HK-2 (cell line): ENCODE results near the gene PFKFB3.
A peak's percentile ranks its signal among the peaks of the same experiment; 100 is the strongest.

Experiments used
- DNase-seq: peaks from one replicate; pipeline ENCODE4 v3.0.0-alpha.2; 2018; ENCODE audit not compliant: unreplicated experiment

PFKFB3 gene

GRCh38 chr10:6220418-6221191, 17.9 kb downstream of the PFKFB3 start:
- DNase-seq: no peak

DNA sequence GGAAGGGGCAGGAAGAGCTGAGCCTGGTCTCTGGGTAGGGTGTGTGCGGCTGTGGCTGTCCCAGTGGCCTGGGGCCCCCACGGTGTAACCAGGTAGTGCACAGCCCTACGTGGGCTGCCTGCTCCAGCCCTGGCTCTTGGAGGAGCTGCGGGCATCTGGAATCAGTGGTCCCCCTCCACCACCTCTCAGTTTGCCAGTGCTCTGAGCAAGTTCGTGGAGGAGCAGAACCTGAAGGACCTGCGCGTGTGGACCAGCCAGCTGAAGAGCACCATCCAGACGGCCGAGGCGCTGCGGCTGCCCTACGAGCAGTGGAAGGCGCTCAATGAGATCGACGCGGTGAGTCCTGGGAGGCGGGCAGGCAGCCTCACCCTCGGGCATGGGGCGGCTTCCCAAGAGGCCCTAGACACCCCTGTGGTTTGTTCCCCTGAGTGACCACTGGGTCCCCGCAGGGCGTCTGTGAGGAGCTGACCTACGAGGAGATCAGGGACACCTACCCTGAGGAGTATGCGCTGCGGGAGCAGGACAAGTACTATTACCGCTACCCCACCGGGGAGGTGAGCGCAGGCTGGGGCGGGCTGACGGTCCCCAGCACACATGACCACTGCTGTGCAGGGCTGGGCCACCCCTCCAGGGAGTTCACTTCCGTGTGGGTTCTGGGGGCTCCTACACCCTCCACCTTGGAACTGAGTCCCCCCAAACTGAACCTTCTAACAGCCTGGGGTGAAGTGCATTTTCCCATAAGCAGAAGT, 18.6 kb downstream of the PFKFB3 start:
- DNase-seq: no peak

GRCh38 chr10:6221971-6222751, 19.4 kb downstream of the PFKFB3 start:
- DNase-seq: peak; percentile 64

DNA sequence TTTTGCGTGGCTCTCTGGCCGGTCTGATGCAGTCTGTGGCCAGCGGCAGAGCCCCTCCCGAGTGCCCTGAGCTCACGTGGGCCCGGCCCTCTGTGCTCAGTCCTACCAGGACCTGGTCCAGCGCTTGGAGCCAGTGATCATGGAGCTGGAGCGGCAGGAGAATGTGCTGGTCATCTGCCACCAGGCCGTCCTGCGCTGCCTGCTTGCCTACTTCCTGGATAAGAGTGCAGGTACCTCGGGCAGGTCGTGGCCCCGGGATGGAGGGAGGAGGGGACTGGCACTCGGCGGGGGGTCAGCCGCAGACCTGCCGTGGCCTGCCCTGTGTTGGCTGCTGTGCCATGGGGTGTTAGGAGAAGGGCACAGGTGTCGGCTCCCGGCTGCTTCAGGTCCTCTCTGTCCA, 20.0 kb downstream of the PFKFB3 start:
- DNase-seq: no peak

DNA sequence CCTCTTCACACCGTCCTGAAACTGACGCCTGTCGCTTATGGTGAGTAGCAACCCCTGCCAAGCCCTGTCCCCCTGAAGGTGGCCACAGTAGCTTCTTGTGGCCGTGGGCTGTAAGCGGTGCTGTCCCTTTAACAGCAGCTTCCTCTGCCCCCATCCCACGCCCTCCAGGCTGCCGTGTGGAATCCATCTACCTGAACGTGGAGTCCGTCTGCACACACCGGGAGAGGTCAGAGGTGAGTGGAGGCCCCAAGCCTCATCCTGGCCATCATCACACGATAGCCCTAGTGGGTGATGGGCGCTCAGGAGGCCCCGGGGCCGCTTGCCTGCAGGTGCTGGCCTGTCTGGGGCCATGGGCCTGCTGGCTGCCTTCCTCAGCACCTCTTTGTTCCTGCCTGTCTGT, 21.2 kb downstream of the PFKFB3 start:
- DNase-seq: no peak

GRCh38 chr10:6224781-6225180, 22.0 kb downstream of the PFKFB3 start:
- DNase-seq: no peak

GRCh38 chr10:6225263-6225814, 22.6 kb downstream of the PFKFB3 start:
- no peak for DNase-seq

DNA sequence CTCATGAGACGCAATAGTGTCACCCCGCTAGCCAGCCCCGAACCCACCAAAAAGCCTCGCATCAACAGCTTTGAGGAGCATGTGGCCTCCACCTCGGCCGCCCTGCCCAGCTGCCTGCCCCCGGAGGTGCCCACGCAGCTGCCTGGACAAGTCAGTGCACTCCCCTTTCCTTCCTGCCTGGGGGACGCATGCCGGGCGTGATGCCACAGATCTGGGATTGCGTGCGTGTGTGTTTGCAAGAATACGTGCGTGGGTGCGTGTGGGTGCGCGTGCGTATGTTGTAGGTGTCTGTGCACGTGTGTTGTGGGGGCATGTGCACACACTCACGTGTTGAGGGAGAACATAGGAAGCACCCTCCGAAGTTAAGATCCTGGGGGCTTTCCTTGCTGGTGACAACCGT, 23.5 kb downstream of the PFKFB3 start:
- DNase-seq: no peak

DNA sequence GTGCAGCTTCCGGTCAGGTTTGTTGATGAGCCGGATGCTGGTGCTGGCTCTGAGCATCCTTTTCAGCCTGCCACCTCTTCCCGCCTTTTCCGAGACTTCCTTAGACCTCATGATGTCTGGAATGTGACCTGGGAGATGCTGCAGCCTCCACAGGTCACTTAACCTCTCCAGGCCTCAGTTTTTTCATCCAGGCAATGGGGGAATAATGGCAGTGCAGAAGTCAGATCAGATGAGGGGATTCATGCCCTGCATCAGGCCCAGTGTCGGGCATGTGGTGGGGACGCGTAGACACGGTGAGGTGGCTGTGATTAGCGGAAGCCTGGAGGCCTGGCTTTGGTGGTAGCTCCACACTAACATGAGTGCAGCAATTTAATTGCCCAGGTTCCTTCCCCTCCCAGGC, 24.6 kb downstream of the PFKFB3 start:
- DNase-seq: no peak

- DNase-seq: no peak
Observed at GRCh38 chr10:6228010-6228511, 25.3 kb downstream of the PFKFB3 start.

GRCh38 chr10:6228647-6229046, 25.9 kb downstream of the PFKFB3 start:
- no peak for DNase-seq

- DNase-seq: no peak
Observed at GRCh38 chr10:6229290-6229689, 26.6 kb downstream of the PFKFB3 start.

DNA sequence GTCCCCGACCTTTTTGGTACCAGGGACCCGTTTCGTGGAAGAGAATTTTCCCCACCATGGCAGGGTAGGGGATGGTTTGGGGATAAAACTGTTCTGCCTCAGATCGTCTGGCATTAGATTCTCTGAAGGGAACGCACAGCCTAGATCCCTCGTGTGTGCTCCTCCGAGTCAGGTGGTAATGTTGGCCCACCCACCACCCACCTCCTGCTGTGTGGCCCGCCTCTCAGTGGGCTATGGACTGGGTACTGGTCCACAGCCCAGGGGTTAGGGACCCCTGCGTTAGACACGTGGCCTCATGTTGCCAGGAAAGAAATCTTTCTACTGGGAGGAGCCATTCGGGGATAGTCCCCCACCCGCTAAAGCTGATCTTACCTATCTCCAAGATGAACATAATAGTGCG, 27.0 kb downstream of the PFKFB3 start:
- DNase-seq: no peak

DNA sequence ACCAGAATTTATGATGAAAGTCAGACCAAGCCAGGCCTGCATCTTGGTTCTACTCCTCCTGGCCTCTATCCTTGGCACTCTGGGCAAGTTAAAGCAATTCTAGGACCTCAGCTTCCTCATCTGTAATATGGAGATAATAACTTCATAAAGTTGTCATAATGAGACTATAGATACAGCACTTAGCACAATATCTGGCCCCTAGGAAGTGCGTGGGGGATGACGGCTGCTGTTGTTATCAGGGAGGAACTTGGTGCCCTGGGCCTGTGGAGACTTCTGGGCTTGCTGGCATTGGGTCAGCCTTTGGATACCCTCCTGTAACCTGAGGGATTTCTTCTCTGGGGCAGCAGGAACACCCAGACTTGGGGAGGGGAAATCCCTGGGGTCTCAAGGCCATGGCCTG, 27.6 kb downstream of the PFKFB3 start:
- DNase-seq: no peak

DNA sequence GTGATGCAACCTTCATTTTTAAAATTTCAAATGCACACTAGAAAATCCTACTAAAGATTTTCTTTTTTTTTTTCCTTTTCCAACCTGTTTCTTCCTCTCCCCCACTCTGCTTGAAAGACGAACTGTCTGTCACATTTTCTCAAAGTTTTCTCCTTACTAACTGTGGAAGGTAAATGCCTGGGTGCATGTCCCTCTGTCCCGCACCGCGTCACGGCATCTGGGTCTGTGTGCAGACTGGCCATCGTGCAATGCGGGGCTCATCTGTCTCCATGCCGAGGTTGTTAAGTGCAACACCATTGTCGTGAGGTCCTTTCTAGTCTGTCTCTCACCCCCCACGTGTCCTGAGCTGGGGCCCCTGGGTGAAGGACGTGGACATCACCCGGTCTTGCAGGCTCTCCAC, 28.4 kb downstream of the PFKFB3 start:
- DNase-seq: no peak

GRCh38 chr10:6231730-6232129, 29.0 kb downstream of the PFKFB3 start:
- DNase-seq: no peak

DNA sequence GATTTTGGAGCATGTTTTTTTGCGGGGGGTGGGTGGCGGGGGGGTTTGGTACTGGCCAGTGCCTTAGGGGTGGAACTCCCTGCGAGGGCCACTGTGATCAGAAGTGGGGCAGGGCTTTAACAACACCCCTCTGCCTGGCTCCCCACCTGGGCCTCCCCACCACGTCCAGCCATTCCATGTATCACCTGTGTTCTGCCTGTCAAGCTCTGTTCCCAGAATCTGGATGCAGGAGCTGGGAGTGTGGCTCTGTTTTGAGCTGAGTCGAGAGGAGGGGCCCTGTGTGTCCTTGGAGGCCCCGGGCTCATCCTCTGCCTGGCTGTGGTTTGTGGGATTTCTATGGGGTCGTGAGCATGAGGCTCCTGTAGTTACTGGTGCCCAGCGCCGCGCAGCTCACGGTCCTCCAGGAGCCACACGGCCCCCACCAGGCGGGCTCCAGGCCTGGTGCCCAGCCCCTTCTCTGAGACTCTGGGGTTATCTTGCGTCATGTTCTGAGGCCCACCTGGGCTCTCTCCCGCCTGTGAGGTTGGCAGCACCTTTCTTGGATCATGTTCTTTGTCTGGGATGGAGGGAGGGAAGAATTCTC, 29.6 kb downstream of the PFKFB3 start:
- no peak for DNase-seq

DNA sequence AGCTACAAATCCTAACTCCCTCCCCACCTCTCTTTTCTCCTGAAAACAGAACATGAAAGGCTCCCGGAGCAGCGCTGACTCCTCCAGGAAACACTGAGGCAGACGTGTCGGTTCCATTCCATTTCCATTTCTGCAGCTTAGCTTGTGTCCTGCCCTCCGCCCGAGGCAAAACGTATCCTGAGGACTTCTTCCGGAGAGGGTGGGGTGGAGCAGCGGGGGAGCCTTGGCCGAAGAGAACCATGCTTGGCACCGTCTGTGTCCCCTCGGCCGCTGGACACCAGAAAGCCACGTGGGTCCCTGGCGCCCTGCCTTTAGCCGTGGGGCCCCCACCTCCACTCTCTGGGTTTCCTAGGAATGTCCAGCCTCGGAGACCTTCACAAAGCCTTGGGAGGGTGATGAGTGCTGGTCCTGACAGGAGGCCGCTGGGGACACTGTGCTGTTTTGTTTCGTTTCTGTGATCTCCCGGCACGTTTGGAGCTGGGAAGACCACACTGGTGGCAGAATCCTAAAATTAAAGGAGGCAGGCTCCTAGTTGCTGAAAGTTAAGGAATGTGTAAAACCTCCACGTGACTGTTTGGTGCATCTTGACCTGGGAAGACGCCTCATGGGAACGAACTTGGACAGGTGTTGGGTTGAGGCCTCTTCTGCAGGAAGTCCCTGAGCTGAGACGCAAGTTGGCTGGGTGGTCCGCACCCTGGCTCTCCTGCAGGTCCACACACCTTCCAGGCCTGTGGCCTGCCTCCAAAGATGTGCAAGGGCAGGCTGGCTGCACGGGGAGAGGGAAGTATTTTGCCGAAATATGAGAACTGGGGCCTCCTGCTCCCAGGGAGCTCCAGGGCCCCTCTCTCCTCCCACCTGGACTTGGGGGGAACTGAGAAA, 30.4 kb downstream of the PFKFB3 start:
- DNase-seq: no peak

GRCh38 chr10:6233725-6234277, 31.1 kb downstream of the PFKFB3 start:
- no peak for DNase-seq

- DNase-seq: no peak
Observed at GRCh38 chr10:6234371-6234770, 31.6 kb downstream of the PFKFB3 start.
